Body of pancreas (tissue), 4 donors: ENCODE data around the gene PEMT. TPM values are rescaled to one million over a fixed set of nuclear protein-coding genes. Genes with fewer than 3 reads are reported as not detected.

Experiments used
- ATAC-seq: fragments of 150-250 bp; one replicate; pipeline ENCODE4 v1.9.1; 2016
- DNase-seq, 4 donors: peaks; one replicate each; pipeline ENCODE4 v3.0.0-alpha.2; 2019
- H3K27ac ChIP-seq, 4 donors: fragments of 200-600 bp; sonication (generic); 1 replicate in 3 of 4; 2 replicates in 1 of 4; pipeline versions ENCODE4 v1.5.1 to v1.6.1; 2016 to 2019; ENCODE audit warnings: mild to moderate bottlenecking in 1 of 4, mixed read lengths in 1 of 4, moderate library complexity in 1 of 4
- H3K27me3 ChIP-seq, 2 donors: fragments of 200-600 bp; sonication (generic); one replicate each; pipeline ENCODE4 v1.6.0; 2016; ENCODE audit warnings: mild to moderate bottlenecking in 1 of 2
- H3K36me3 ChIP-seq, 2 donors: fragments of 200-600 bp; sonication (generic); replicated peaks in 1 of 2; 2 replicates each; pipeline ENCODE4 v1.5.1; 2016; ENCODE audit warnings: low read depth in 2 of 2; ENCODE audit not compliant: insufficient read depth in 1 of 2
- H3K4me1 ChIP-seq: fragments of 200-600 bp; sonication (generic); one replicate; pipeline ENCODE4 v1.6.0; 2016
- H3K4me3 ChIP-seq, 2 donors: fragments of 200-600 bp; sonication (generic); 1 replicate in 1 of 2; 2 replicates in 1 of 2; pipeline ENCODE4 v1.5.1; 2016 to 2019
- H3K9me3 ChIP-seq, 3 donors: fragments of 200-600 bp; sonication (generic); 1 replicate in 2 of 3; 2 replicates in 1 of 3; pipeline ENCODE4 v1.5.1; 2016
- CTCF ChIP-seq, 7 experiments: fragments of 450-650 bp in 4 of 7; fragments of 200-600 bp in 3 of 7; sonication (generic) in 3 of 7; IDR thresholded peaks; one replicate each; pipeline ENCODE4 v1.5.1; 2016 to 2019; ENCODE audit warnings: antibody characterized with exemption in 7 of 7
- POLR2A ChIP-seq, 3 donors: fragments of 450-650 bp; IDR thresholded peaks; one replicate each; pipeline ENCODE4 v1.6.1; 2016; ENCODE audit warnings: antibody characterized with exemption in 3 of 3, mild to moderate bottlenecking in 2 of 3
- WGBS, 2 donors: methylation state at CpG; one replicate each; pipeline ENCODE4 v1.1.5; 2017; 5-methylcytosine and 5-hydroxymethylcytosine counted together
- intact Hi-C: fragments of 100-400 bp; cut with DNase I; formaldehyde crosslinking; loops from one replicate; pipeline ENCODE4 v1.15.1; 2023
- small RNA-seq: library from RNA; depleted of rRNA; stranded (forward); fragments of <200 nt; gene quantifications from one replicate; pipeline ENCODE3, GENCODE V24; 2016
- total RNA-seq, 2 donors: library from RNA; depleted of rRNA; stranded (reverse); fragments of >200 nt; gene quantifications; one replicate each; pipeline ENCODE4 v1.1.0, GENCODE V29; 2016

PEMT gene
- total RNA-seq, 2 donors from 2014 or later = 23.4 to 27.8 TPM

- 86 to 87% methylated on average over 4 of the region's 4 CpGs for WGBS, 2 donors
- H3K27ac ChIP-seq = no peak overlapping the region
- no peaks in the 10 kb centered on the region for H3K36me3 ChIP-seq
- H3K27me3 ChIP-seq = no peaks in the 10 kb centered on the region
- no peak for TF ChIP-seq POLR2A (IDR thresholded peaks at IDR 0.05)
- ATAC-seq (no peak), DNase-seq (no peak)
- H3K4me1 ChIP-seq = no peaks in the 10 kb centered on the region
- no peak overlapping the region for H3K4me3 ChIP-seq
- H3K9me3 ChIP-seq = no peaks in the 10 kb centered on the region
- intact Hi-C loops = no loop called here
Observed at GRCh38 chr17:17460038-17460437, 131.5 kb downstream of the PEMT start.

- WGBS, 2 donors = 89% methylated on average over 2 of the region's 2 CpGs
Observed at GRCh38 chr17:17457680-17458079, 133.8 kb downstream of the PEMT start.

GRCh38 chr17:17456251-17456650 is 135.3 kb downstream of the PEMT start:
- ATAC-seq (no peak), DNase-seq (no peak)
- no peak overlapping the region for H3K27ac ChIP-seq
- H3K4me1 ChIP-seq = no peaks in the 10 kb centered on the region
- TF ChIP-seq POLR2A (IDR thresholded peaks at IDR 0.05) (no peak), CTCF (IDR thresholded peaks at IDR 0.05) (no peak)
- H3K27me3 ChIP-seq = no peaks in the 10 kb centered on the region
- no peaks in the 10 kb centered on the region for H3K36me3 ChIP-seq
- WGBS, 2 donors = 68 to 81% methylated on average over 13 to 19 of the region's 19 CpGs
- no peaks in the 10 kb centered on the region for H3K9me3 ChIP-seq
- no peak overlapping the region for H3K4me3 ChIP-seq
- intact Hi-C loops = no loop called here

More at GRCh38 chr17:17457680-17458079, 133.8 kb downstream of the PEMT start:
- H3K4me1 ChIP-seq = no peaks in the 10 kb centered on the region
- H3K27ac ChIP-seq = no peak overlapping the region
- H3K4me3 ChIP-seq = no peak overlapping the region
- intact Hi-C loops = no loop called here
- ATAC-seq (no peak), DNase-seq (no peak)
- H3K9me3 ChIP-seq = no peaks in the 10 kb centered on the region
- H3K36me3 ChIP-seq = no peaks in the 10 kb centered on the region
- TF ChIP-seq CTCF (IDR thresholded peaks at IDR 0.05) = no peak
- no peak for TF ChIP-seq POLR2A (IDR thresholded peaks at IDR 0.05)
- H3K27me3 ChIP-seq = no peaks in the 10 kb centered on the region

Small RNA genes within 50 kb of the gene (small RNA-seq; reads per million reads assigned to genes)
- gene RF00019 (not detected), gene RNU6-468P (not detected)

Other genes with a start within 250 kb of the PEMT start
- gene MED9, start 114.7 kb downstream of the PEMT start, total RNA-seq = 1 to 10 TPM; 4.9 to 7.8 TPM
- gene RASD1, start 95.3 kb downstream of the PEMT start, total RNA-seq = 10 to 100 TPM; 17.6 to 58.0 TPM
- gene RAI1, start 89.8 kb upstream of the PEMT start, total RNA-seq = 10 to 100 TPM; 16.3 to 41.5 TPM
- 10 to 100 TPM; 22.3 to 88.0 TPM for gene SREBF1, start 245.3 kb upstream of the PEMT start, total RNA-seq